GM21723 (cell line): ENCODE data around the gene OR5D16.
"Not testable (repeated sequence)": the region's sequence is repeated elsewhere in the genome, so short reads cannot be mapped to it uniquely, and the experiment has no call there.

Source experiments
- ATAC-seq: cut with Tn5 transposase; IDR thresholded peaks from one replicate; pipeline ENCODE4 v1.9.1; 2021; ENCODE audit warnings: mild to moderate bottlenecking, moderate library complexity; ENCODE audit not compliant: unreplicated experiment

OR5D16 gene

GRCh38 chr11:55838452-55838851 is at the start of gene OR5D16:
Gene OR5D16 (plus strand): TSS chr11:55838752. CDS start chr11:55838752, 0 bp downstream.
- no peak for ATAC-seq

GRCh38 chr11:55791606-55792005 is 46.9 kb upstream of the OR5D16 start:
- ATAC-seq: no peak

GRCh38 chr11:55793321-55793720 is 45.2 kb upstream of the OR5D16 start:
- no peak for ATAC-seq

GRCh38 chr11:55795256-55795655 is 43.3 kb upstream of the OR5D16 start, which contains the start of gene OR5D14:
Gene OR5D14 (plus strand): TSS chr11:55795556. CDS start chr11:55795556, 0 bp downstream.
- ATAC-seq: no peak

GRCh38 chr11:55806248-55806647 is 32.3 kb upstream of the OR5D16 start:
- no peak for ATAC-seq

GRCh38 chr11:55811067-55811466 is 27.5 kb upstream of the OR5D16 start, which contains the start of gene OR5L1:
Gene OR5L1 (plus strand): TSS chr11:55811367. CDS start chr11:55811467, 100 bp downstream.
- ATAC-seq: no peak

GRCh38 chr11:55819330-55819729 is 19.2 kb upstream of the OR5D16 start, which contains the start of gene OR5D18:
Gene OR5D18 (plus strand): TSS chr11:55819630. CDS start chr11:55819630, 0 bp downstream.
- no peak for ATAC-seq

- no peak for ATAC-seq
Observed at GRCh38 chr11:55826919-55827318, 11.6 kb upstream of the OR5D16 start, which contains the start of gene OR5L2. Gene OR5L2 (plus strand): TSS chr11:55827219. CDS start chr11:55827219, 0 bp downstream.

GRCh38 chr11:55847453-55847852 is 8.9 kb downstream of the OR5D16 start:
- ATAC-seq: no peak

- no peak for ATAC-seq
Observed at GRCh38 chr11:55849037-55849436, 10.5 kb downstream of the OR5D16 start.

GRCh38 chr11:55852141-55852540 is 13.6 kb downstream of the OR5D16 start:
- no peak for ATAC-seq

- ATAC-seq: no peak
Observed at GRCh38 chr11:55854704-55855103, 16.2 kb downstream of the OR5D16 start.

GRCh38 chr11:55867354-55867753 is 28.8 kb downstream of the OR5D16 start:
- not testable (repeated sequence) for ATAC-seq

- ATAC-seq: not testable (repeated sequence)
Observed at GRCh38 chr11:55872731-55873130, 34.2 kb downstream of the OR5D16 start.

GRCh38 chr11:55873146-55873545 is 34.6 kb downstream of the OR5D16 start:
- ATAC-seq: not testable (repeated sequence)

- ATAC-seq: not testable (repeated sequence)
Observed at GRCh38 chr11:55882997-55883396, 44.4 kb downstream of the OR5D16 start, which contains the start of gene TRIM51. Gene TRIM51 (plus strand): TSS chr11:55883297. CDS start chr11:55885429, 2,132 bp downstream.

- not testable (repeated sequence) for ATAC-seq
Observed at GRCh38 chr11:55884995-55885394, 46.4 kb downstream of the OR5D16 start.

GRCh38 chr11:55885481-55885880 is 46.9 kb downstream of the OR5D16 start:
- ATAC-seq: not testable (repeated sequence)
